Measurements from ENCODE around the gene RCAN1.

DNA sequence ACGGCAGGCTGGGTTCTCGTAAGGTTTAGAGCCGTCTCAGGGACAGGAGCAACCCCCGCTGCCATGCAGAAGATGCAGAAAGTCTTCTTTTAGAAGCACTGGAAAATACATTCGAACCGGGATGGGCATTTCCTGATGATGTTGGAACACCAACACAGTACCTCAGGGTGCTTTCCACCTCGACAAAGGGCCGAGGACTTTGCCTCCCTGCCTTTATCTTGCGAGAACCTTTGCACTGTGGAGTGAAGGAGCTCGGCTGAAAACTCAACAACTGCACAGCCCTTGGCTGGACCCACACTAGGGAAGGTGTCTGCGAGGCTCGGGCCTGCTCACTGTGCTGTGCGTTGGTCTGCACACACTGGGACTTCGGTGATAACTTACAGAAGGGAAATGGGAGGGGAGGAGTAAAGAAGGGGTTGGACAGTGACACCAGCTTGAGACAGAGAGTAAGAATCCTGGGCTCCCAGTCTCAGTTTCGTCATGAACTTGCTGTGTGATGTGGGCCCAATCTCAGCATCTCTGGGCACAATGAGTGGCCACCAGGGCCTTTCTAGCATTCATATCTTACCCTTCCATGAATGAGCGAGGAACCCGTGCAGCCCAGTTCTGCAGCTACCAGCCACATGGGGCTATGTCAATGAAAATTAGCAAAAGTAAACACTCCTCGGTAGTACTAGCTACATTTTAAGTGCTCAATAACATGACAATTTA is 18.2 kb downstream of the RCAN1 start:
- no peak for TF ChIP-seq TAF1 (IDR thresholded peaks at IDR 0.05; ENCODE audit: borderline replicate concordance, insufficient read depth, low read length)
- no peak for TF ChIP-seq POLR2AphosphoS5 (IDR thresholded peaks at IDR 0.05; ENCODE audit: low read depth, low read length)
- TF ChIP-seq, protein P1, sequence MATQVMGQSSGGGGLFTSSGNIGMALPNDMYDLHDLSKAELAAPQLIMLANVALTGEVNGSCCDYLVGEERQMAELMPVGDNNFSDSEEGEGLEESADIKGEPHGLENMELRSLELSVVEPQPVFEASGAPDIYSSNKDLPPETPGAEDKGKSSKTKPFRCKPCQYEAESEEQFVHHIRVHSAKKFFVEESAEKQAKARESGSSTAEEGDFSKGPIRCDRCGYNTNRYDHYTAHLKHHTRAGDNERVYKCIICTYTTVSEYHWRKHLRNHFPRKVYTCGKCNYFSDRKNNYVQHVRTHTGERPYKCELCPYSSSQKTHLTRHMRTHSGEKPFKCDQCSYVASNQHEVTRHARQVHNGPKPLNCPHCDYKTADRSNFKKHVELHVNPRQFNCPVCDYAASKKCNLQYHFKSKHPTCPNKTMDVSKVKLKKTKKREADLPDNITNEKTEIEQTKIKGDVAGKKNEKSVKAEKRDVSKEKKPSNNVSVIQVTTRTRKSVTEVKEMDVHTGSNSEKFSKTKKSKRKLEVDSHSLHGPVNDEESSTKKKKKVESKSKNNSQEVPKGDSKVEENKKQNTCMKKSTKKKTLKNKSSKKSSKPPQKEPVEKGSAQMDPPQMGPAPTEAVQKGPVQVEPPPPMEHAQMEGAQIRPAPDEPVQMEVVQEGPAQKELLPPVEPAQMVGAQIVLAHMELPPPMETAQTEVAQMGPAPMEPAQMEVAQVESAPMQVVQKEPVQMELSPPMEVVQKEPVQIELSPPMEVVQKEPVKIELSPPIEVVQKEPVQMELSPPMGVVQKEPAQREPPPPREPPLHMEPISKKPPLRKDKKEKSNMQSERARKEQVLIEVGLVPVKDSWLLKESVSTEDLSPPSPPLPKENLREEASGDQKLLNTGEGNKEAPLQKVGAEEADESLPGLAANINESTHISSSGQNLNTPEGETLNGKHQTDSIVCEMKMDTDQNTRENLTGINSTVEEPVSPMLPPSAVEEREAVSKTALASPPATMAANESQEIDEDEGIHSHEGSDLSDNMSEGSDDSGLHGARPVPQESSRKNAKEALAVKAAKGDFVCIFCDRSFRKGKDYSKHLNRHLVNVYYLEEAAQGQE (IDR thresholded peaks at IDR 0.05; ENCODE audit: insufficient read depth in 1 of 2, low read depth in 2 of 2, low read length in 2 of 2): no peak
